B cell (primary cell): ENCODE data around the gene PPP2R5A. TPM values are rescaled to one million over a fixed set of nuclear protein-coding genes. Genes with fewer than 3 reads are reported as not detected.

Experiments used
- ATAC-seq: fragments of 200-7000 bp; cut with Tn5 transposase; one replicate; pipeline ENCODE4 v1.10.0; 2021; ENCODE audit warnings: low read depth, mild to moderate bottlenecking, moderate number of reproducible peaks, moderate library complexity
- CTCF ChIA-PET: fragments of 350-600 bp; sonication (Branson Sonifier 250); formaldehyde crosslinking; loops from one replicate; lab custom pipeline; 2021; ENCODE audit warnings: antibody characterized with exemption, inconsistent platforms; lab: Charles Lee
- POLR2A ChIA-PET: fragments of 350-600 bp; sonication (Branson Sonifier 250); formaldehyde crosslinking; loops from one replicate; lab custom pipeline; 2021; ENCODE audit warnings: antibody characterized with exemption; lab: Charles Lee
- DNase-seq: peaks from one replicate; pipeline ENCODE4 v3.0.0; 2013
- H2AFZ ChIP-seq: 2 replicates; pipeline ENCODE4 v1.6.1; 2012; ENCODE audit warnings: mild to moderate bottlenecking, low read depth, low read length; ENCODE audit not compliant: insufficient read depth, poor library complexity, severe bottlenecking
- H3K27ac ChIP-seq, 2 donors: 1 replicate in 1 of 2; 2 replicates in 1 of 2; pipeline ENCODE4 v1.5.1; 2012 to 2013; ENCODE audit warnings: low read length in 2 of 2, mild to moderate bottlenecking in 2 of 2, moderate library complexity in 1 of 2
- H3K27me3 ChIP-seq, 4 experiments: fragments of 200-600 bp in 1 of 4; sonication (generic) in 1 of 4; replicated peaks in 1 of 4; 1 replicate in 2 of 4; 2 replicates in 2 of 4; pipeline versions ENCODE4 v1.6.1 to v1.7.0; 2013 to 2016; ENCODE audit warnings: low read length in 3 of 4, mild to moderate bottlenecking in 2 of 4, mixed read lengths in 1 of 4, moderate library complexity in 1 of 4; ENCODE audit not compliant: insufficient read depth in 4 of 4, control insufficient read depth in 3 of 4; ENCODE audit errors: control extremely low read depth in 1 of 4
- H3K36me3 ChIP-seq, 2 experiments: replicated peaks in 1 of 2; 1 replicate in 1 of 2; 2 replicates in 1 of 2; pipeline versions ENCODE4 v1.6.1 to v1.7.1; 2013; ENCODE audit warnings: low read length in 1 of 2; ENCODE audit not compliant: insufficient read depth in 2 of 2, control insufficient read depth in 1 of 2; ENCODE audit errors: control extremely low read depth in 1 of 2, extremely low read depth in 1 of 2
- H3K4me1 ChIP-seq, 2 donors: fragments of 200-600 bp in 1 of 2; sonication (generic) in 1 of 2; 1 replicate in 1 of 2; 2 replicates in 1 of 2; pipeline versions ENCODE4 v1.5.1 to v1.6.1; 2013 to 2017; ENCODE audit warnings: low read length in 2 of 2; ENCODE audit not compliant: control insufficient read depth in 2 of 2, insufficient read depth in 2 of 2
- H3K4me2 ChIP-seq: replicated peaks from 2 replicates; pipeline ENCODE3; 2012; ENCODE audit warnings: mild to moderate bottlenecking, low read depth, low read length; ENCODE audit not compliant: poor library complexity, severe bottlenecking
- H3K4me3 ChIP-seq, 5 experiments: fragments of 200-600 bp in 1 of 5; sonication (generic) in 1 of 5; 1 replicate in 3 of 5; 2 replicates in 2 of 5; pipeline versions ENCODE4 v1.5.1 to v1.7.0; 2011 to 2016; ENCODE audit warnings: low read length in 4 of 5, mild to moderate bottlenecking in 4 of 5, low read depth in 2 of 5, control low read depth in 1 of 5, moderate library complexity in 1 of 5; ENCODE audit not compliant: insufficient read depth in 1 of 5; ENCODE audit errors: control extremely low read depth in 1 of 5, extremely low read depth in 1 of 5
- H3K79me2 ChIP-seq: fragments of 200-600 bp; sonication (generic); one replicate; pipeline ENCODE4 v1.6.0; 2016; ENCODE audit warnings: low read length; ENCODE audit not compliant: control insufficient read depth, insufficient read depth
- H3K9ac ChIP-seq: fragments of 200-600 bp; sonication (generic); 2 replicates; pipeline ENCODE4 v1.6.1; 2017; ENCODE audit warnings: mild to moderate bottlenecking, low read length, moderate library complexity
- H3K9me3 ChIP-seq, 3 donors: one replicate each; pipeline versions ENCODE4 v1.6.1 to v1.7.1; 2013; ENCODE audit warnings: low read length in 2 of 3; ENCODE audit not compliant: control insufficient read depth in 2 of 3, insufficient read depth in 1 of 3; ENCODE audit errors: control extremely low read depth in 1 of 3
- H4K20me1 ChIP-seq: 2 replicates; pipeline ENCODE4 v1.6.0; 2012; ENCODE audit warnings: mild to moderate bottlenecking, low read length; ENCODE audit not compliant: insufficient read depth, control insufficient read depth, poor library complexity, severe bottlenecking
- H3K27ac Mint-ChIP-seq: one replicate; pipeline ENCODE4 v1.8.0; 2021; ENCODE audit warnings: mixed read lengths
- H3K27me3 Mint-ChIP-seq: one replicate; pipeline ENCODE4 v1.8.0; 2021; ENCODE audit warnings: mixed read lengths
- H3K4me1 Mint-ChIP-seq: one replicate; pipeline ENCODE4 v1.8.0; 2021; ENCODE audit warnings: mixed read lengths
- H3K4me3 Mint-ChIP-seq: one replicate; pipeline ENCODE4 v1.8.0; 2021; ENCODE audit warnings: mixed read lengths
- H3K9me3 Mint-ChIP-seq: one replicate; pipeline ENCODE4 v1.8.0; 2022; ENCODE audit warnings: mixed read lengths; ENCODE audit not compliant: insufficient read depth
- CTCF ChIP-seq: fragments of 200-600 bp; IDR thresholded peaks from one replicate; pipeline ENCODE4 v1.8.0; 2022; ENCODE audit warnings: antibody characterized with exemption, mild to moderate bottlenecking
- EZH2 ChIP-seq: IDR thresholded peaks from 2 replicates; pipeline ENCODE4 v1.6.1; 2012; ENCODE audit warnings: borderline replicate concordance, low read depth, mild to moderate bottlenecking, moderate library complexity, low read length; ENCODE audit not compliant: insufficient read depth, poor library complexity, severe bottlenecking
- WGBS: methylation state at CpG from one replicate; pipeline ENCODE4 v1.1.5; 2013; ENCODE audit warnings: missing lambda C conversion rate; ENCODE audit not compliant: insufficient coverage; 5-methylcytosine and 5-hydroxymethylcytosine counted together
- intact Hi-C: fragments of 100-400 bp; cut with micrococcal nuclease; formaldehyde crosslinking; loops from one replicate; pipeline ENCODE4 v1.10.0; 2022
- polyA plus RNA-seq: library from polyadenylated mRNA; depleted of rRNA; stranded (reverse); fragments of >200 nt; gene quantifications from 2 replicates; pipeline ENCODE4 v1.2.3, GENCODE V29; 2012
- total RNA-seq, 2 donors: library from RNA; stranded (reverse); fragments of 120-200 nt in 1 of 2; gene quantifications; 1 replicate in 1 of 2; 2 replicates in 1 of 2; pipeline versions ENCODE4 v1.2.3 to v1.2.4, GENCODE V29; 2013 to 2022

The PPP2R5A gene
- total and polyA plus RNA-seq, 2 donors (not counting 1 experiment from before 2014, with no cell fraction given) = 22.4 to 43.4 TPM

GRCh38 chr1:212284332-212284743 is 872 bp upstream of the PPP2R5A start:
- Histone ChIP-seq H3K4me1 (peaks cover 18 to 22% of the 10 kb centered on the region in 2 donors), H3K27ac (peak overlapping the region; percentile 84 to 88), H3K79me2 (peaks cover 30% of the 10 kb centered on the region), H3K4me2 (peak overlapping the region; percentile 83), H4K20me1 (no peaks in the 10 kb centered on the region), H3K9me3 (no peaks in the 10 kb centered on the region), H3K4me3 (peak overlapping the region; percentile 72 to 90 (median 81)), H2AFZ (peak overlapping the region; percentile 82), H3K36me3 (no peaks in the 10 kb centered on the region), H3K9ac (peak overlapping the region; percentile 73), H3K27me3 (no peaks in the 10 kb centered on the region)
- Mint-ChIP-seq H3K27ac (peak overlapping the region; percentile 96), H3K27me3 (no peaks in the 10 kb centered on the region), H3K9me3 (no peaks in the 10 kb centered on the region), H3K4me1 (peaks cover 36% of the 10 kb centered on the region), H3K4me3 (peak overlapping the region; percentile 93)
- 4% methylated on average over 9 of the region's 14 CpGs for WGBS
- ChIA-PET CTCF (interaction anchor here (1.0 to 1.1 kb wide), 6 partner anchors 30 to 604 kb away, joined by 3 to 6 read pairs (median 4); partner anchors contain the start of genes DTL, FLVCR1 and INTS7), POLR2A (interaction anchor here (1.3 kb wide), 1 partner anchor 249 kb away, joined by 3 read pairs; the partner anchor contains the start of genes DTL and INTS7)
- DNase-seq (no peak), ATAC-seq (no peak)
- intact Hi-C loops = loop anchor here (1.0 to 10.0 kb wide), 5 partner anchors 100 to 1956 kb away; partner anchors contain the start of genes FLVCR1, HHAT and SLC30A1
- TF ChIP-seq CTCF (no peak), EZH2 (no peak)
